Ascending aorta (tissue), 2 donors: ENCODE measurements around the gene MMP25. TPM values are rescaled to one million over a fixed set of nuclear protein-coding genes. Genes with fewer than 3 reads are reported as not detected.

ENCODE experiments used
- DNase-seq, 2 donors: peaks; one replicate each; pipeline ENCODE4 v3.0.0-alpha.2; 2019; ENCODE audit warnings: low spot score in 2 of 2
- H3K27ac ChIP-seq, 2 donors: fragments of 200-600 bp; sonication (generic); one replicate each; pipeline ENCODE4 v1.5.1; 2016 to 2017; ENCODE audit warnings: mild to moderate bottlenecking in 1 of 2
- H3K27me3 ChIP-seq: fragments of 200-600 bp; sonication (generic); one replicate; pipeline ENCODE4 v1.5.1; 2017
- H3K36me3 ChIP-seq, 2 donors: fragments of 200-600 bp; sonication (generic); one replicate each; pipeline ENCODE4 v1.5.1; 2016
- H3K4me1 ChIP-seq, 2 donors: fragments of 200-600 bp; sonication (generic); one replicate each; pipeline ENCODE4 v1.5.1; 2016 to 2017; ENCODE audit warnings: mild to moderate bottlenecking in 1 of 2
- H3K4me3 ChIP-seq, 2 donors: fragments of 200-600 bp; sonication (generic); one replicate each; pipeline ENCODE4 v1.5.1; 2016 to 2017; ENCODE audit warnings: mild to moderate bottlenecking in 1 of 2
- H3K9me3 ChIP-seq, 2 donors: fragments of 200-600 bp; sonication (generic); one replicate each; pipeline ENCODE4 v1.5.1; 2016
- intact Hi-C: fragments of 100-400 bp; cut with DNase I; formaldehyde crosslinking; loops from one replicate; pipeline ENCODE4 v1.15.1; 2023
- total RNA-seq: library from RNA; depleted of rRNA; stranded (reverse); fragments of >200 nt; gene quantifications from one replicate; pipeline ENCODE4 v1.1.0, GENCODE V29; 2016
- TF ChIP-seq, protein P1 (sequence below), 3 experiments: fragments of 200-600 bp in 2 of 3; fragments of 450-650 bp in 1 of 3; sonication (generic) in 2 of 3; IDR thresholded peaks; one replicate each; pipeline ENCODE4 v1.5.1; 2016 to 2019; ENCODE audit warnings: antibody characterized with exemption in 3 of 3, mild to moderate bottlenecking in 1 of 3, moderate library complexity in 1 of 3

The MMP25 gene
- total RNA-seq, 1 donor from 2014 or later = 0.21 TPM

DNA sequence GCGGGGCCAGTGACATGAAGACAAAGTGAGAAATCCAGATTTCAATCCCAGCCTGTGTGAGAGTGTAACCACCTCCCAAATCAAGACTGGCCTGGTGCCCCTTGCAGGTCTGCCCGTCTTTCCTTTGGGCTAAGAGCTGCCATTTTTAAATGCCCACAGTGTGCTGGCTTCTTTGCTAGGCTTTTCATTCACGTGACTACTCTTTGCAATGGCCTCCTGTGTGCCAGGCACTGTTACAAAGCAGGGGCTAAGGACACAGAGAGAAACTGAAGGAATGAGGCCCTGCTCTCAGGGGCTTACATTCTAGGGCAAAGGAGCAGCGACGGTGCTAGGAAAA is 53.0 kb downstream of the MMP25 start:
- Histone ChIP-seq H3K9me3 (no peaks in the 10 kb centered on the region), H3K4me1 (peaks cover 0 to 6% of the 10 kb centered on the region in 2 donors), H3K27me3 (no peaks in the 10 kb centered on the region), H3K27ac (no peak overlapping the region), H3K4me3 (no peak overlapping the region), H3K36me3 (no peaks in the 10 kb centered on the region)
- no peak for DNase-seq
- intact Hi-C loops = loop anchor here (5.0 kb wide), 1 partner anchor 37 kb away; no protein-coding TSS in a partner anchor
- TF ChIP-seq, protein P1, sequence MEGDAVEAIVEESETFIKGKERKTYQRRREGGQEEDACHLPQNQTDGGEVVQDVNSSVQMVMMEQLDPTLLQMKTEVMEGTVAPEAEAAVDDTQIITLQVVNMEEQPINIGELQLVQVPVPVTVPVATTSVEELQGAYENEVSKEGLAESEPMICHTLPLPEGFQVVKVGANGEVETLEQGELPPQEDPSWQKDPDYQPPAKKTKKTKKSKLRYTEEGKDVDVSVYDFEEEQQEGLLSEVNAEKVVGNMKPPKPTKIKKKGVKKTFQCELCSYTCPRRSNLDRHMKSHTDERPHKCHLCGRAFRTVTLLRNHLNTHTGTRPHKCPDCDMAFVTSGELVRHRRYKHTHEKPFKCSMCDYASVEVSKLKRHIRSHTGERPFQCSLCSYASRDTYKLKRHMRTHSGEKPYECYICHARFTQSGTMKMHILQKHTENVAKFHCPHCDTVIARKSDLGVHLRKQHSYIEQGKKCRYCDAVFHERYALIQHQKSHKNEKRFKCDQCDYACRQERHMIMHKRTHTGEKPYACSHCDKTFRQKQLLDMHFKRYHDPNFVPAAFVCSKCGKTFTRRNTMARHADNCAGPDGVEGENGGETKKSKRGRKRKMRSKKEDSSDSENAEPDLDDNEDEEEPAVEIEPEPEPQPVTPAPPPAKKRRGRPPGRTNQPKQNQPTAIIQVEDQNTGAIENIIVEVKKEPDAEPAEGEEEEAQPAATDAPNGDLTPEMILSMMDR (IDR thresholded peaks at IDR 0.05) = no peak

DNA sequence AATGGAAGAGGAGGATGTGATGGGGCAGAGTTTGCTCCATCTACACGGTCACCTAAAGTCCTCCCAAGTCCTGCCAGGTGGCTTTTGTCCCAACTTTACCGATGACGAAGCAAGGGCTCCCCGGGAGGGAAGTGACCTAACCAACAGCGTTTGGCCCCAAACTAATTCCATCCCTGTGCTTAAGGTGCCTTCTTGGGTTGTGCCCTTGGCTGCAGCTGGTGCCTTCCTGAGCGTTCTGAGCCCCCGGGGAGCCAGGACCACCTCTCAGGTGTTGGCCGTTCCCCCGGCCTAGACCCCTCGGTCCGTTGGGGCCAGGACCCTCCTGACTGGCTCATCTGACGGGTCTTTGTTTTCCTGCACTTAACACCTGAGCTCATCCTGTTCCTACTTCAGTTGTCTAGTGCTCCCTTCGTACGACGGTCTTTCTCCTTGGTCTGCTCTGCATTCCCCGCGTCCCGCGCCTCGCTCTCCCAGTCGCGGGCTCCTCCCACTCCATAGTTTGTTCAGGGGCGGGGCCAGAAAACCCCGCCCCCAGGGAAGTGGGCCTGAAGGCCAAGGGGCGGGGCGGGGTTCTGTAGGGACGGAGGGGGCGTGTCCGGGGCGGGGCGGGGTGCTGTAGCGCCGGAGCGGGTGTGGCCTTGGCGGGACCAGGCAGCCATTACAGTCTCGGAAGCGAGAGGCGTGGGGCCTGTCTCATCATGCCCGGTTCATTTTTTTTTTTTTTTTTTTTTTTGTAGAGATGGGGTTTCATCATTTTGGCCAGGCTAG is 53.6 kb downstream of the MMP25 start:
- TF ChIP-seq, protein P1 (IDR thresholded peaks at IDR 0.05) = no peak
- peak; percentile 59 to 93 for DNase-seq
- Histone ChIP-seq H3K36me3 (no peaks in the 10 kb centered on the region), H3K9me3 (no peaks in the 10 kb centered on the region), H3K27me3 (no peaks in the 10 kb centered on the region), H3K4me3 (peak overlapping the region; percentile 26 to 38), H3K27ac (no peak overlapping the region), H3K4me1 (peaks cover 0 to 6% of the 10 kb centered on the region in 2 donors)
- intact Hi-C loops = loop anchor here (5.0 kb wide), 1 partner anchor 38 kb away; no protein-coding TSS in a partner anchor

DNA sequence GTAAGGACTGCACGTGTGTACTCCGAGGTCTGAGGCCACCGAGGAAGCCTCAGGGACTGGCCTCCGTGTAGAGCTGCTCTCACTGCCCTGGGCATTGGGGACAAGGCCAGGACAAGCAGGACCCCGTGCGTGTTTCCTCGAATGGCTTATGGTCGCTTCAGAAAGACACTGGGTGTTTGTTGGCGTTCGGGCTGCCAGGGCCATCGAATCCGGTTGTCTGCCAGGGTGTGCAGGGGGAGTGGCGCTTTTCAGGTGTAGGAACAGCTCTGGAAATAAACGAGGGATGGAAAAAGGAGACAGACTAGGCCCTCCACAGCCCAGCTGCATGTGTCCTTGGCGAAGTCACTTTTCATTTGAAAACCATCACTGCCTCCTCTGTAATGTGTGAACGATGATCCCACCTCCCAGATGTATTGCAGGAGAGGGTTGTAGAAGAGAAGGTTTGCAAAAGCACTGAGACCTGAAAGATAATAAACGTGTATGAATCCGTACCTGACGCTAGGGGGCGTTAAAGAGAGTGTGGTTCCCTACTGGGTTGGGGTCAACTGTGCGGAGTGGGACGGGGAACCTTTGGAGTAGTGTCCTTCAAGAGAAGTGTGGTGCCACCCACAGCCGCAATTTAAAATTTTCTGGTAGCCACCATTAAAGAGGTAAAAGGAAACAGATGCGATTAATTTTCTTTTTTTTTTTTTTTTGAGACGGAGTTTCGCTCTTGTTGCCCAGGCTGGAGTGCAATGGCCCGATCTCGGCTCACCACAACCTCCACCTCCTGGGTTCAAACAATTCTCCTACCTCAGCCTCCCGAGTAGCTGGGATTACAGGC is 54.9 kb downstream of the MMP25 start:
- no peaks in the 10 kb centered on the region for H3K36me3 ChIP-seq
- no peaks in the 10 kb centered on the region for H3K9me3 ChIP-seq
- H3K4me3 ChIP-seq = no peak overlapping the region
- intact Hi-C loops = no loop called here
- H3K27me3 ChIP-seq = no peaks in the 10 kb centered on the region
- DNase-seq = no peak
- TF ChIP-seq, protein P1 (IDR thresholded peaks at IDR 0.05) = peak; percentile 14 to 26 (median 22)
- H3K27ac ChIP-seq = no peak overlapping the region
- peaks cover 0 to 6% of the 10 kb centered on the region in 2 donors for H3K4me1 ChIP-seq

DNA sequence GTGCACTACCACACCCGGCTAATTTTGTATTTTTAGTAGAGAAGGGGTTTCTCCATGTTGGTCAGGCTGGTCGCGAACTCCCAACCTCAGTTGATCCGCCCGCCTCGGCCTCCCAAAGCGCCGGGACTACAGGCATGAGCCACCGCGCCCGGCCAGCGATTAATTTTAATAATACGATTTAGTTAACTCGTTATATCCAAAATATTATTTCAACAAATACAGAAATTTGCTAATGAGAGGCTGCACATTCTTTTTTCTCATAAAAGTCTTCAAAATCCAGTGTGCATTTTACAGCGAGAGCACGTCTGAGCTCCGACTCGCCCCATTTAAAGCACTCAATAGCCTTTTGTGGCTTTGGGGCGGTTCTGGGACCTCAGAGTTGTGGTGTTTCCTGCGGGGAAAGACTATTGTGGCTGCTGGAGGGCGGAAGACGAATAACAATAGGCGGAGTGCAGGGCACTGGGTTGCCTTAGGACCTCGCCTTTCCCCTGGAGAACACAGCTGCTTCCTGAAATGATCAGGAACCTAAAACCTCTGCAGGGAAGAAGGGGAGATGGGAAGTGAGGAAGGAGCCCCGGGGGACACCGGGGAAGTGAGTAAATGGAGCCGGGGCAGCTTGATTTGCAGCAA is 55.6 kb downstream of the MMP25 start:
- no peaks in the 10 kb centered on the region for H3K27me3 ChIP-seq
- no peak for DNase-seq
- H3K4me1 ChIP-seq = peaks cover under 1 to 8% of the 10 kb centered on the region in 2 donors
- TF ChIP-seq, protein P1 (IDR thresholded peaks at IDR 0.05) = no peak
- no peaks in the 10 kb centered on the region for H3K9me3 ChIP-seq
- intact Hi-C loops = no loop called here
- no peak overlapping the region for H3K27ac ChIP-seq
- H3K4me3 ChIP-seq = no peak overlapping the region
- no peaks in the 10 kb centered on the region for H3K36me3 ChIP-seq

DNA sequence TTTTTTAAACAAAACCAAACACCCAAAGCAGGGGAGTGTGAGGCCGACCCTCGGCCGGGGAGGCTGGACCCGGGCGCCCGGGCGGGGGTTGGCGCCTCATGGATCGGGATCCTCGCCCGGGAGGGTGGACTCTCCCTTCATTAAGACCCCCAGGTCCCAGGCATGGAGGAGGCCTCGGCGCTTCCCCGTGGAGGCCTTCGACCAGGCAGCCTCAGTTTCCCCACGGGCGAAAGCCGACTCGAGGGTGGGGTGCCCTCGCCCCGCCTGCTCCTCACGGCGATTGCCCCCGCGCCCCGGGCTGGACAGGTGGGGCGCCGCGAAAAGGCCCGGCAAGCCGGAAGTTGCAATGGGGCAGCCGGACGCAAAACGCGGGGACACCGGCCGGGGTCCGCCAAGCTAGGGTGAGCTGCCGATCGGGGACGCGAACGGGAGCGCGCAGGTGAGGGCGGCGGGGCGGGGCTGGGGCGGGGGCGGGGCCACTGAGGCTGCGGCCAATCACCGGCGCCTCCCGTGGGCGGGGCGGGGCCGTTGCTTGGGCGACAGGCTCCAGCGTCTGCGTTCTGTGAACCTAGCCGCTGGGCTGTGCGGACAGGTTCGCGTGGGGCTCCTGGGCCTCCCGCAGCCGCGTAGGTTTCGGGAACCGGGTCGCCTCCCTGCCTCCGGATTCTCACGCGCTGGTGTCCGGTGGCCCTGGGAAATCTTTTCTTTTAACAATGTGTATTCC is 60.0 kb downstream of the MMP25 start:
- Histone ChIP-seq H3K9me3 (no peaks in the 10 kb centered on the region), H3K27ac (peak overlapping the region; percentile 46 to 48), H3K36me3 (no peaks in the 10 kb centered on the region), H3K27me3 (no peaks in the 10 kb centered on the region), H3K4me3 (peak overlapping the region; percentile 58 to 73), H3K4me1 (peaks cover 4 to 5% of the 10 kb centered on the region in 2 donors)
- TF ChIP-seq, protein P1 (IDR thresholded peaks at IDR 0.05) = no peak
- DNase-seq = peak; percentile 63 to 96
- intact Hi-C loops = loop anchor here (1.0 kb wide), 3 partner anchors 18 to 47 kb away; no protein-coding TSS in a partner anchor
